HEK293T (cell line): Measurements from ENCODE around the gene FOSB.

ENCODE experiments used
- CTCF ChIA-PET: fragments of 350-600 bp; formaldehyde crosslinking; extraction: SDS; loops from one replicate; lab custom pipeline; 2021; ENCODE audit warnings: antibody characterized with exemption, inconsistent platforms; lab: Yijun Ruan, JAX
- POLR2A ChIA-PET: fragments of 350-600 bp; formaldehyde crosslinking; extraction: SDS; loops from one replicate; lab custom pipeline; 2020; ENCODE audit warnings: antibody characterized with exemption, inconsistent platforms; lab: Yijun Ruan, JAX
- DNase-seq: peaks from one replicate; pipeline ENCODE4 v3.0.0; 2012; ENCODE audit warnings: mixed read lengths; ENCODE audit errors: extremely low spot score
- ARNT ChIP-seq: fragments of 450-650 bp; IDR thresholded peaks from 2 replicates; pipeline ENCODE4 v1.6.1; 2017; ENCODE audit warnings: mild to moderate bottlenecking
- BHLHE40 ChIP-seq: fragments of 450-650 bp; IDR thresholded peaks from 2 replicates; pipeline ENCODE4 v1.6.1; 2016; ENCODE audit warnings: mild to moderate bottlenecking, moderate library complexity, borderline replicate concordance
- CTBP1 ChIP-seq: fragments of 450-650 bp; IDR thresholded peaks from 2 replicates; pipeline ENCODE4 v1.6.1; 2016; ENCODE audit warnings: borderline replicate concordance
- ELF4 ChIP-seq: fragments of 450-650 bp; IDR thresholded peaks from 2 replicates; pipeline ENCODE4 v1.6.1; 2017; ENCODE audit warnings: antibody characterized with exemption
- FOXA1 ChIP-seq: fragments of 450-650 bp; IDR thresholded peaks from 2 replicates; pipeline ENCODE4 v1.6.1; 2016; ENCODE audit warnings: mild to moderate bottlenecking
- FOXK2 ChIP-seq: fragments of 450-650 bp; IDR thresholded peaks from 2 replicates; pipeline ENCODE4 v1.6.1; 2016; ENCODE audit warnings: mild to moderate bottlenecking
- FOXM1 ChIP-seq: fragments of 450-650 bp; IDR thresholded peaks from 2 replicates; pipeline ENCODE4 v1.6.1; 2017; ENCODE audit warnings: mild to moderate bottlenecking, borderline replicate concordance
- HDGF ChIP-seq: fragments of 450-650 bp; IDR thresholded peaks from 2 replicates; pipeline ENCODE4 v1.6.1; 2017; ENCODE audit warnings: antibody characterized with exemption, borderline replicate concordance
- L3MBTL2 ChIP-seq: fragments of 450-650 bp; conservative IDR thresholded peaks from 2 replicates; pipeline ENCODE4 v1.6.1; 2016; ENCODE audit warnings: mild to moderate bottlenecking
- LEF1 ChIP-seq: fragments of 450-650 bp; IDR thresholded peaks from 2 replicates; pipeline ENCODE4 v1.6.1; 2017; ENCODE audit warnings: mild to moderate bottlenecking, borderline replicate concordance
- NFRKB ChIP-seq: fragments of 450-650 bp; IDR thresholded peaks from 2 replicates; pipeline ENCODE4 v1.6.1; 2016; ENCODE audit warnings: mild to moderate bottlenecking, moderate library complexity
- SP1 ChIP-seq: fragments of 450-650 bp; IDR thresholded peaks from 2 replicates; pipeline ENCODE4 v1.6.1; 2017
- SUZ12 ChIP-seq: fragments of 450-650 bp; IDR thresholded peaks from 2 replicates; pipeline ENCODE4 v1.6.1; 2016; ENCODE audit warnings: mild to moderate bottlenecking
- TARDBP ChIP-seq: fragments of 450-650 bp; IDR thresholded peaks from 2 replicates; pipeline ENCODE4 v1.6.1; 2016
- ZNF384 ChIP-seq: fragments of 450-650 bp; IDR thresholded peaks from 2 replicates; pipeline ENCODE4 v1.6.1; 2016
- TF ChIP-seq, protein P1 (sequence below): fragments of 450-650 bp; IDR thresholded peaks from 2 replicates; pipeline ENCODE4 v1.6.1; 2016

Gene FOSB

DNA sequence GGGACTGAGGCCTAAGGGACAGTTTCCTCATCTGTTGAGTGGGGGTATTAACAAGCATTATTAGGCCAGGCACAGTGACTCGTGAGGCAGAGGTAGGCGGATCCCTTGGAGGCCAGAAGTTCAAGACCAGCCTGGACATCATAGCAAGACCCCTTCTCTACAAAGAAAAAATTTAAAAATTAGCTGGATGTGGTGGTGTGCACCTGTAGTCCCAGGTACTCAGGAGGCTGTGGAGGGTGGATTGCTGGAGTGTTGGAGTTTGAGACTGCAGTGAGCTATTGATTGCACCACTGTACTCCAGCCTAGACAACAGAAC lies 11.3 kb upstream of the FOSB start:
- POLR2A ChIA-PET, result interaction anchor here (1.0 to 1.2 kb wide), 2 partner anchors 11 to 17 kb away, joined by 3 to 4 read pairs; partner anchors contain the start of gene FOSB
- no peak for TF ChIP-seq ARNT
- no peak for TF ChIP-seq BHLHE40
- TF ChIP-seq FOXK2, result no peak
- no peak for TF ChIP-seq SP1
- CTCF ChIA-PET, result interaction anchor here (0.7 kb wide), 1 partner anchor 54 kb away, joined by 6 read pairs; no protein-coding TSS in a partner anchor
- no peak for DNase-seq

- TF ChIP-seq TARDBP, result no peak
- no peak for TF ChIP-seq SUZ12
- no peak for TF ChIP-seq LEF1
- TF ChIP-seq NFRKB, result no peak
- DNase-seq, result no peak
- ChIA-PET POLR2A (no interaction called here), CTCF (no interaction called here)
These were observed 10.0 kb upstream of the FOSB start for GRCh38 chr19:45457776-45458175.

DNA sequence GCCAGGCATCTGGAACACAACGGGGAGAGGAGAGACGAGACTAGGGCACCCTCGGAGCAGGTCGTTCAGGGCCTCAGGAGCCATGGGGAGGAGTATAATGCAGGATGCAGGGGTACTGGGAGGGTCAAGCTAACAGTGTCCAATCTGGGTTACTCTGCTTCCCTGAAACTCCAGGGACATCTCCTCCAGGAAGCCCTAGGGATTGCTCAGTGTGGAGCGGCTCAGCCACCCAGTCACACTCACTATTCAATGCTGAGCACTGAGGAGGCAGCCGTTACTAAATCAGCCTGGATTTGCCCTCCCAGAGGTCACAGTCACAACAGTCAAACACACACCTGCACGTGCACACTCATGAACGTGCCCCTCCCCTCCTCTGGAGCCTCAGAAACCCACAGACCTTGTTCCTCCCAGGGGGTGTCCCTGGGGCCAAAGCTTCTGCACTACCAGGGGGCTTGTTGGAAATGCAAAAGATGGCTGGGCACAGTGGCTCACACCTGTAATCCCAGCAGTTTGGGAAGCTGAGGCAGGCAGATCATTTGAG lies 6.9 kb upstream of the FOSB start:
- POLR2A ChIA-PET, result interaction anchor here (0.5 to 1.1 kb wide), 2 partner anchors 8 to 297 kb away, joined by 3 to 4 read pairs; no protein-coding TSS in a partner anchor
- CTCF ChIA-PET, result interaction anchor here (1.0 kb wide), 1 partner anchor 22 kb away, joined by 4 read pairs; no protein-coding TSS in a partner anchor

DNA sequence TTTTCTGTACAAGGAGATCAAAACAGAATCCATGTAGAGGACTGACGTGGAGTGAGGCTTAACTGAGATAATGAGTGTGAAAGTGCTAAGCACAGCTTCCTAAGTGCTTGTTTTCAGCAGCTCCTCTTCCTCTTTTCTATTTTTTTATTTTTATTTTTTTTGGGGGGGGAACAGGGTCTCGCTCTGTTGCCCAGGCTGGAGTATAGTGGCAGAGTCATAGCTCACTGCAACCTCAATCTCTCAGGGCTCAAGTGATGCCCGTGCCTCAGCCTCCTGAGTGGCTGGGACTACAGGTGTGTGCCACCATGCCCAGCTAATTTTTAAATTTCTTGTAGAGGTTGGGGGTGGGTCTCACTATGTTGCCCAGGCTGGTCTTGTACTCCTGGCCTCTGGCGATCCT lies 5.6 kb upstream of the FOSB start:
- DNase-seq, result no peak
- CTCF ChIA-PET, result interaction anchor here (0.8 to 1.2 kb wide), 2 partner anchors 17 to 22 kb away, joined by 3 to 5 read pairs; no protein-coding TSS in a partner anchor
- TF ChIP-seq L3MBTL2, result no peak
- no peak for TF ChIP-seq ELF4
- TF ChIP-seq, protein P1, sequence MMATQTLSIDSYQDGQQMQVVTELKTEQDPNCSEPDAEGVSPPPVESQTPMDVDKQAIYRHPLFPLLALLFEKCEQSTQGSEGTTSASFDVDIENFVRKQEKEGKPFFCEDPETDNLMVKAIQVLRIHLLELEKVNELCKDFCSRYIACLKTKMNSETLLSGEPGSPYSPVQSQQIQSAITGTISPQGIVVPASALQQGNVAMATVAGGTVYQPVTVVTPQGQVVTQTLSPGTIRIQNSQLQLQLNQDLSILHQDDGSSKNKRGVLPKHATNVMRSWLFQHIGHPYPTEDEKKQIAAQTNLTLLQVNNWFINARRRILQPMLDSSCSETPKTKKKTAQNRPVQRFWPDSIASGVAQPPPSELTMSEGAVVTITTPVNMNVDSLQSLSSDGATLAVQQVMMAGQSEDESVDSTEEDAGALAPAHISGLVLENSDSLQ, result no peak
- no peak for TF ChIP-seq CTBP1
- TF ChIP-seq FOXM1, result no peak
- TF ChIP-seq HDGF, result no peak
- no peak for TF ChIP-seq ZNF384
- TF ChIP-seq FOXK2, result no peak
- no peak for TF ChIP-seq SUZ12
- no peak for TF ChIP-seq NFRKB
- TF ChIP-seq FOXA1, result no peak
- POLR2A ChIA-PET, result no interaction called here

More for the DNA sequence above, 6.9 kb upstream of the FOSB start:
- TF ChIP-seq FOXA1, result no peak
- TF ChIP-seq SP1, result no peak
- no peak for TF ChIP-seq HDGF
- no peak for TF ChIP-seq BHLHE40
- TF ChIP-seq LEF1, result no peak
- TF ChIP-seq CTBP1, result no peak
- no peak for TF ChIP-seq NFRKB
- TF ChIP-seq FOXK2, result no peak
- DNase-seq, result no peak

DNA sequence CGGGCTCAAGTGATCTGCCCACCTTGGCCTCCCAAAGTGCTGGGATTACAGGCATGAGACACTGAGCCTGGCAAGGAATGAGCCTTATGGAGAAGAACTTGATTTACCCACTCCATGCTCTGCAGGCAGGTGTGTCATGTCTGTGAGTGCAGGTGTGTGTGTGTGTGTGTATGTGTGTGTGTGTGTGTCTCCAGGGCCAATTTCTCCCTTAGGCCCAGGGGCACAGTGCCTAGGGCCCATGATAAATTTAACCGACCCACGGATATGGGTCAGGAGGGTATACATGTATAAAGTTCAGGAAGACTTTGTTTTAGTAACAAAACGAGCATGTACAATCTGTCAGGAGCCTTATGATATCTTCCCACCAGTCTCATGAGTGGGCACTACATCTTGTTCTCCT lies 4.6 kb upstream of the FOSB start:
- CTCF ChIA-PET, result interaction anchor here (1.2 kb wide), 1 partner anchor 23 kb away, joined by 5 read pairs; no protein-coding TSS in a partner anchor
- DNase-seq, result no peak
- POLR2A ChIA-PET, result no interaction called here
- no peak for TF ChIP-seq FOXA1
- no peak for TF ChIP-seq ZNF384
- TF ChIP-seq BHLHE40, result no peak
- TF ChIP-seq SP1, result no peak
- no peak for TF ChIP-seq FOXK2
- TF ChIP-seq TARDBP, result no peak

DNA sequence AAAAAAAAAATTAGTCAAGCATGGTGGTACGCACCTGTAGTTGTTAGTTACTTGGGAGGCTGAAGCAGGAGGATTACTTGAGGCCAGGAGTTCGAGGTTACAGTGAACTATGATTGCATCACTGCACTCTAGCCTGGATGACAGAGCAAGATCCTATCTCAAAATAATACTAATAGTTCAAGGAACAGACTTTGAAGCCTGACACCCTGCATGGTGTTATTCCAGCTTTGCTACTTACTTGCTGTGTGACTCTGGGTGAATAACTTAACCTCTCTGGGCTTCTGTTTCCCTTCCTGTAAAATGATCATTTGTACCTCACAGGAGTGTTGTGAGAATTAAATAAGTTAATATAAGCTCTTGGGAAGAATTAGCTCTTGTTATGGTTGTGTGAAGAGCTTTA lies 3.5 kb upstream of the FOSB start:
- TF ChIP-seq SP1 (no peak), FOXK2 (no peak), HDGF (no peak), LEF1 (no peak), ZNF384 (no peak), SUZ12 (no peak), ELF4 (no peak), L3MBTL2 (no peak), FOXA1 (no peak), ARNT (no peak), NFRKB (no peak), BHLHE40 (no peak), FOXM1 (no peak)
- TF ChIP-seq, protein P1, result no peak
- CTCF ChIA-PET, result no interaction called here
- no peak for DNase-seq
- POLR2A ChIA-PET, result no interaction called here

GRCh38 chr19:45464852-45465441 lies 2.8 kb upstream of the FOSB start:
- TF ChIP-seq, protein P1, result no peak
- TF ChIP-seq SP1 (no peak), FOXK2 (no peak), SUZ12 (no peak), TARDBP (no peak), FOXM1 (no peak), L3MBTL2 (no peak), HDGF (no peak), ELF4 (no peak), LEF1 (no peak), CTBP1 (no peak), FOXA1 (no peak), BHLHE40 (no peak), ZNF384 (no peak), ARNT (no peak), NFRKB (no peak)
- DNase-seq, result no peak
- POLR2A ChIA-PET, result no interaction called here
- CTCF ChIA-PET, result no interaction called here
